Mammary epithelial cell (primary cell): ENCODE measurements around the gene IKBKE.

Experiments
- CTCF ChIP-seq, 2 donors: IDR thresholded peaks in 1 of 2; conservative IDR thresholded peaks in 1 of 2; 2 replicates each; pipeline ENCODE4 v1.5.1; 2011 to 2012; ENCODE audit warnings: inconsistent platforms in 2 of 2, low read length in 2 of 2, mild to moderate bottlenecking in 2 of 2, control low read depth in 1 of 2, low read depth in 1 of 2; ENCODE audit not compliant: insufficient read depth in 1 of 2; ENCODE audit errors: extremely low read depth in 1 of 2
- EZH2 ChIP-seq: IDR thresholded peaks from 2 replicates; pipeline ENCODE4 v1.6.1; 2012; ENCODE audit warnings: low read length, inconsistent platforms, borderline replicate concordance

- TF ChIP-seq CTCF (conservative IDR thresholded peaks at IDR 0.05 in 1 of 2, IDR thresholded peaks at IDR 0.05 in 1 of 2; ENCODE audit: extremely low read depth in 1 of 2, insufficient read depth in 1 of 2, low read depth in 1 of 2, low read length in 2 of 2) (no peak), EZH2 (no peak)
Measured at GRCh38 chr1:206422525-206422924, 47.8 kb upstream of the IKBKE start.
